ENCODE results near the gene ACSL6. TPM values are rescaled to one million over a fixed set of nuclear protein-coding genes. Genes with fewer than 3 reads are reported as not detected.

The ACSL6 gene
- polyA plus RNA-seq, 1 experiment: not detected

GRCh38 chr5:132055441-132055807 lies 44.0 kb upstream of the ACSL6 start:
- Histone ChIP-seq H3K4me3 (ENCODE audit: low read depth, low read length) (no peak overlapping the region), H3K36me3 (ENCODE audit: control insufficient read depth, insufficient read depth, low read length) (no peaks in the 10 kb centered on the region), H3K27me3 (ENCODE audit: control insufficient read depth, insufficient read depth, low read length) (peaks cover 6% of the 10 kb centered on the region)
- ChIA-PET CTCF (interaction anchor here (4.1 kb wide), 1 partner anchor 8 kb away, joined by 29 read pairs; no protein-coding TSS in a partner anchor), POLR2A (no interaction called here)
- DNase-seq (ENCODE audit: low read depth): no peak
- no peak for TF ChIP-seq CTCF (IDR thresholded peaks at IDR 0.05; ENCODE audit: insufficient read depth, low read depth, low read length)

DNA sequence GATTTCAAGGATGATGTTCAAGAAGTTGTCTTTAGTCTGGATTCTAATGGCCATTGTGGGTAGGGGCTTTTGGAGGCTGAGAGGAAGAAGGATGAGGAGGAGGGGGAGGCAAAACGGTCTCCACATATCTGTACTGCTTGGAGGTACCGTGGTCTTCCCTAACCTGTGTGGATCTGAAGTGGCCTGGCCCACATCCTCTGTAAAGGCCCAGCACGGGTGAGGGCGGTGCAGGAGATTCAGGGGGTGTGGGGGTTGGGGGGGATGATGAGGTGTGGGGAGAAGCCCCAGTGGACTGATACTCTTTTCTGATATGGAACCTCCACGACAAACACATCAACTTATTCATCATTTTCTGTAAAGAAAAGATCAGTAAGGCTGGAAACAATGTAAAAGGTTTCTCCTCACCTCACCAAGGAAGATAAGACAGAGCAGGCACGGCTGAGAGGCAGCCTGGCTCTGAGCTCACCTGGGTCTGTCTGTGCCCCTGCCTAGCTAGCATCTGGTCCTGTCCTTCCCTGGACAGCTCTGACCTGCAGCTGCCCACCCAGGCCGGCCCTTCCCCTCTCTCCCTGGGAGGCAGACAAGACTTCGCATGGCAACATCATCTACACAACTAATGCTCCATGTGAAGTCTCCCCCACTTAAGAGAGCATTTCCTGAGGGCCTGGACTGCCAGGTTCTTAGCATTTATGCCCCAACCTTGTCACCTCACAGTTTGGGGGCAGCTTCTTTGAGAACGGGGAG lies 43.4 kb upstream of the ACSL6 start:
- no peak for TF ChIP-seq CTCF (IDR thresholded peaks at IDR 0.05; ENCODE audit: insufficient read depth, low read depth, low read length)
- Histone ChIP-seq H3K36me3 (ENCODE audit: control insufficient read depth, insufficient read depth, low read length) (no peaks in the 10 kb centered on the region), H3K4me3 (ENCODE audit: low read depth, low read length) (no peak overlapping the region), H3K27me3 (ENCODE audit: control insufficient read depth, insufficient read depth, low read length) (peaks cover 6% of the 10 kb centered on the region)
- no peak for DNase-seq (ENCODE audit: low read depth)
- POLR2A ChIA-PET: no interaction called here
- CTCF ChIA-PET: interaction anchor here (1.5 to 4.1 kb wide), 2 partner anchors 9 to 125 kb away, joined by 3 to 29 read pairs; no protein-coding TSS in a partner anchor

DNA sequence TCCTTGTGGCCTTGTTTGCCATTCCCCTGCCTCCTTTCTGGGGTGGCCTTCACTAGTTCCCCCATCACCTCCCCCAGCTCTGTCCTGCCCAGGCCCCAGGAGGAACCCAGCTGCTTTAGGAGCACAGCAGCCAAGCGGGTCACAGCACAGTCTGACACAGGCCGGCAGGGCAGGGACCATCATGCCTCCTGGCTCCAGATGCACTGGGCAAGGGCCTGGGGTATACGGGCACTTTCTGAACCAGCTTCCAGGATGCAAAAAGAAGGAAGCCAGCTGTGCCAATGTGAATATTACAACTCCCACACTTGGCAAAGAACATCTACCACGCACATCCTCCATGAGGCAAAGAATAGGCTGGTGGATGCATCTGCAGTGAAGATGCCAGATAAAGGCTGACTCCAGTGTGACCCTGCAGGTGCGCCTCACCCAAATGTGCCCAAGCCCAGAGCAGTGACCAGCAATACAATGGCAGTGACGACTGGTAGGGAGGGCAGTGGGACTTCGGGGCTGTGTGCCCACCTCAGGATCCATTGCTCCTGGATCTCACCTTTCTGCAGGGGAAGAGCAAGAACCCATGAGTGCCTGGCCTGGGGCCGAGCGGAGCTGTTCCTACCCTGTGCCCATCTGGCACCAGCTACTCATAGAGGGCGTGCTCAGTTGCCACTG lies 42.7 kb upstream of the ACSL6 start:
- POLR2A ChIA-PET: no interaction called here
- H3K27me3 ChIP-seq (ENCODE audit: control insufficient read depth, insufficient read depth, low read length): peaks cover 6% of the 10 kb centered on the region
- H3K36me3 ChIP-seq (ENCODE audit: control insufficient read depth, insufficient read depth, low read length): no peaks in the 10 kb centered on the region
- CTCF ChIA-PET: interaction anchor here (1.0 to 4.1 kb wide), 3 partner anchors 10 to 125 kb away, joined by 3 to 29 read pairs (median 3); no protein-coding TSS in a partner anchor
- no peak overlapping the region for H3K4me3 ChIP-seq (ENCODE audit: low read depth, low read length)
- no peak for DNase-seq (ENCODE audit: low read depth)
- no peak for TF ChIP-seq CTCF (IDR thresholded peaks at IDR 0.05; ENCODE audit: insufficient read depth, low read depth, low read length)

GRCh38 chr5:132053483-132053882 lies 42.0 kb upstream of the ACSL6 start:
- Histone ChIP-seq H3K4me3 (ENCODE audit: low read depth, low read length) (no peak overlapping the region), H3K36me3 (ENCODE audit: control insufficient read depth, insufficient read depth, low read length) (no peaks in the 10 kb centered on the region), H3K27me3 (ENCODE audit: control insufficient read depth, insufficient read depth, low read length) (peaks cover 6% of the 10 kb centered on the region)
- CTCF ChIA-PET: interaction anchor here (0.8 to 4.1 kb wide), 6 partner anchors 8 to 465 kb away, joined by 3 to 29 read pairs (median 3); no protein-coding TSS in a partner anchor
- POLR2A ChIA-PET: no interaction called here
- TF ChIP-seq CTCF (IDR thresholded peaks at IDR 0.05; ENCODE audit: insufficient read depth, low read depth, low read length): no peak
- DNase-seq (ENCODE audit: low read depth): no peak

DNA sequence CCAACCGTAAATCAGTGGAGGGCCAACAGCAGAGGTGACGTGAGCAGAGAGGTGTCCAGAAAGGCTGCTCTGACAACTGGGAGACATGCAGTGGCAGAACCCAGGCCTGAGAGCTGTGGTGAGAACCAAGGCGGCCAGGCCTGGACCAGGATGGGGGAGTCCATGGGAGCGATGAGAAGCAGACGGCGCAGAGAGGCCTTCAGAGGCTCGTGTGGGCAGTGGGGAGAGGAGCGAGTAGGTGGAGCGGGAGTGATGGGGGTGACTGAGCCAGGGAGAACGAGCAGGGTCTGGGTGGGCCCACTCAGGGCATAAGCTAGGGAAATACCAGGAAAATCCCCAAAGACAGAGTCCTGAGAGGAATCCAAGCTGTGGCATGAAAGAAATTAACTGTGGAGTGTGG lies 41.1 kb upstream of the ACSL6 start:
- TF ChIP-seq CTCF (IDR thresholded peaks at IDR 0.05; ENCODE audit: insufficient read depth, low read depth, low read length): no peak
- ChIA-PET CTCF (interaction anchor here (1.0 to 4.1 kb wide), 3 partner anchors 9 to 19 kb away, joined by 3 to 29 read pairs (median 3); no protein-coding TSS in a partner anchor), POLR2A (no interaction called here)
- no peaks in the 10 kb centered on the region for H3K36me3 ChIP-seq (ENCODE audit: control insufficient read depth, insufficient read depth, low read length)
- DNase-seq (ENCODE audit: low read depth): no peak
- H3K4me3 ChIP-seq (ENCODE audit: low read depth, low read length): no peak overlapping the region
- H3K27me3 ChIP-seq (ENCODE audit: control insufficient read depth, insufficient read depth, low read length): peaks cover 6% of the 10 kb centered on the region

Data from BJ (cell line).